GM23338 (cell line): ENCODE measurements around the gene RBPMS2.

Experiments used
- CREB1 ChIP-seq: fragments of 250-450 bp; sonication (Bioruptor Pico); IDR thresholded peaks from 2 replicates; pipeline ENCODE4 v1.5.0; 2020; ENCODE audit warnings: low read depth, mild to moderate bottlenecking, moderate library complexity
- CTCF ChIP-seq, 2 experiments: fragments of 200-600 bp in 1 of 2; sonication (generic) in 1 of 2; conservative IDR thresholded peaks; 2 replicates each; pipeline versions ENCODE4 v1.5.1 to v1.6.1; 2016 to 2017; ENCODE audit warnings: antibody characterized with exemption in 2 of 2, low read depth in 2 of 2, mild to moderate bottlenecking in 2 of 2, moderate library complexity in 1 of 2
- ETS1 ChIP-seq: IDR thresholded peaks from 2 replicates; pipeline ENCODE4 v1.6.1; 2016; ENCODE audit warnings: antibody characterized with exemption
- EZH2 ChIP-seq: fragments of 200-600 bp; sonication (generic); IDR thresholded peaks from one replicate; pipeline ENCODE4 v1.8.0; 2017; ENCODE audit warnings: antibody characterized with exemption, mild to moderate bottlenecking, low read depth; ENCODE audit not compliant: unreplicated experiment
- EZH2phosphoT487 ChIP-seq: fragments of 200-600 bp; sonication (generic); IDR thresholded peaks from one replicate; pipeline ENCODE4 v1.8.1; 2018; ENCODE audit warnings: antibody characterized with exemption; ENCODE audit not compliant: unreplicated experiment
- POLR2AphosphoS5 ChIP-seq: IDR thresholded peaks from 2 replicates; pipeline ENCODE4 v1.6.1; 2016; ENCODE audit warnings: antibody characterized with exemption, low read depth
- REST ChIP-seq: IDR thresholded peaks from one replicate; pipeline ENCODE4 v1.6.1; 2018; ENCODE audit warnings: antibody characterized with exemption; ENCODE audit not compliant: unreplicated experiment
- ZNF114 ChIP-seq: fragments of 250-450 bp; sonication (Bioruptor Pico); IDR thresholded peaks from 2 replicates; pipeline ENCODE4 v1.5.0; 2020; ENCODE audit warnings: mild to moderate bottlenecking, moderate library complexity

GRCh38 chr15:64749999-64750657 lies 25.3 kb downstream of the RBPMS2 start:
- TF ChIP-seq CTCF (conservative IDR thresholded peaks at IDR 0.05; ENCODE audit: low read depth in 2 of 2) = peak; percentile 34 to 54; a peak in 3 of 4 replicates
- no peak for TF ChIP-seq EZH2phosphoT487
- 0 out of 2 replicates have a peak, but pooled peaks have one; percentile 17 for TF ChIP-seq POLR2AphosphoS5
- TF ChIP-seq ETS1 = no peak
- TF ChIP-seq ZNF114 (CRISPR knock-in tag) = no peak
- TF ChIP-seq EZH2 = no peak
- TF ChIP-seq REST = no peak
- TF ChIP-seq CREB1 (CRISPR knock-in tag) = no peak
